ENCODE data around the gene NPRL2.

NPRL2 gene

GRCh38 chr3:50354850-50355249 lies 4.3 kb upstream of the NPRL2 start:
- Histone ChIP-seq H3K79me2 (ENCODE audit: control insufficient read depth, insufficient read depth, low read length, poor library complexity) (peaks cover 16% of the 10 kb centered on the region), H3K27me3 (ENCODE audit: insufficient read depth, low read length) (no peaks in the 10 kb centered on the region), H3K14ac (ENCODE audit: low read length) (no peak overlapping the region), H3K4me3 (ENCODE audit: low read depth, low read length) (no peak overlapping the region), H2BK5ac (ENCODE audit: low read depth, low read length, poor library complexity) (no peak overlapping the region), H4K12ac (ENCODE audit: low read depth, low read length) (no peak overlapping the region), H3K4ac (ENCODE audit: low read depth, low read length) (no peak overlapping the region), H4K8ac (ENCODE audit: low read depth, low read length) (no peak overlapping the region), H4K91ac (ENCODE audit: low read depth, low read length) (no peak overlapping the region), H3K18ac (ENCODE audit: low read length) (no peak overlapping the region), H3K9me3 (ENCODE audit: insufficient read depth, low read depth, low read length) (no peaks in the 10 kb centered on the region), H3K27ac (ENCODE audit: low read depth, low read length) (no peak overlapping the region), H3K79me1 (ENCODE audit: low read length) (peaks cover 10% of the 10 kb centered on the region), H3K4me2 (ENCODE audit: low read length) (no peak overlapping the region), H2BK120ac (ENCODE audit: insufficient read depth, low read length, poor library complexity) (no peak overlapping the region), H3K9ac (ENCODE audit: low read length) (no peak overlapping the region), H2BK12ac (ENCODE audit: low read length) (no peak overlapping the region), H2AK5ac (ENCODE audit: low read length) (no peak overlapping the region), H3K4me1 (ENCODE audit: control insufficient read depth in 1 of 2, insufficient read depth in 2 of 2, low read length in 2 of 2) (peaks cover 27 to 48% of the 10 kb centered on the region in 2 experiments), H3K36me3 (ENCODE audit: control insufficient read depth in 1 of 2, insufficient read depth in 2 of 2, low read length in 2 of 2) (peaks cover 36 to 46% of the 10 kb centered on the region in 2 experiments), H2AFZ (ENCODE audit: insufficient read depth, low read length, poor library complexity) (no peak overlapping the region), H3K23ac (ENCODE audit: low read length) (no peak overlapping the region)
- no peak for DNase-seq
- no CpG with 5 or more reads among the region's 7 CpGs for WGBS (ENCODE audit: extremely low coverage, insufficient coverage, insufficient read length)

- Histone ChIP-seq H3K36me3 (ENCODE audit: control insufficient read depth in 1 of 2, insufficient read depth in 2 of 2, low read length in 2 of 2) (peaks cover 36 to 47% of the 10 kb centered on the region in 2 experiments), H3K4me3 (ENCODE audit: low read depth, low read length) (no peak overlapping the region), H3K27ac (ENCODE audit: low read depth, low read length) (no peak overlapping the region), H4K12ac (ENCODE audit: low read depth, low read length) (no peak overlapping the region), H3K23ac (ENCODE audit: low read length) (no peak overlapping the region), H2BK12ac (ENCODE audit: low read length) (no peak overlapping the region), H2BK120ac (ENCODE audit: insufficient read depth, low read length, poor library complexity) (no peak overlapping the region), H3K27me3 (ENCODE audit: insufficient read depth, low read length) (no peaks in the 10 kb centered on the region), H2AK5ac (ENCODE audit: low read length) (no peak overlapping the region), H3K4me1 (ENCODE audit: control insufficient read depth in 1 of 2, insufficient read depth in 2 of 2, low read length in 2 of 2) (peaks cover 30 to 52% of the 10 kb centered on the region in 2 experiments), H4K91ac (ENCODE audit: low read depth, low read length) (no peak overlapping the region), H2BK5ac (ENCODE audit: low read depth, low read length, poor library complexity) (no peak overlapping the region), H3K14ac (ENCODE audit: low read length) (no peak overlapping the region), H2AFZ (ENCODE audit: insufficient read depth, low read length, poor library complexity) (no peak overlapping the region), H3K79me1 (ENCODE audit: low read length) (peaks cover 9% of the 10 kb centered on the region), H3K4ac (ENCODE audit: low read depth, low read length) (no peak overlapping the region), H3K9ac (ENCODE audit: low read length) (no peak overlapping the region), H3K4me2 (ENCODE audit: low read length) (no peak overlapping the region), H3K9me3 (ENCODE audit: insufficient read depth, low read depth, low read length) (no peaks in the 10 kb centered on the region), H3K18ac (ENCODE audit: low read length) (no peak overlapping the region), H3K79me2 (ENCODE audit: control insufficient read depth, insufficient read depth, low read length, poor library complexity) (peaks cover 16% of the 10 kb centered on the region), H4K8ac (ENCODE audit: low read depth, low read length) (no peak overlapping the region)
- DNase-seq: no peak
- WGBS (ENCODE audit: extremely low coverage, insufficient coverage, insufficient read length): no CpG with 5 or more reads among the region's 5 CpGs
Observed at GRCh38 chr3:50354186-50354764, 3.7 kb upstream of the NPRL2 start.

- Histone ChIP-seq H3K23ac (ENCODE audit: low read length) (no peak overlapping the region), H3K27ac (ENCODE audit: low read depth, low read length) (no peak overlapping the region), H3K4me1 (ENCODE audit: control insufficient read depth in 1 of 2, insufficient read depth in 2 of 2, low read length in 2 of 2) (peaks cover 29 to 48% of the 10 kb centered on the region in 2 experiments), H3K36me3 (ENCODE audit: control insufficient read depth in 1 of 2, insufficient read depth in 2 of 2, low read length in 2 of 2) (peaks cover 40 to 53% of the 10 kb centered on the region in 2 experiments), H3K4me3 (ENCODE audit: low read depth, low read length) (no peak overlapping the region), H3K79me2 (ENCODE audit: control insufficient read depth, insufficient read depth, low read length, poor library complexity) (peaks cover 9% of the 10 kb centered on the region), H3K4ac (ENCODE audit: low read depth, low read length) (no peak overlapping the region), H3K79me1 (ENCODE audit: low read length) (peaks cover 5% of the 10 kb centered on the region), H4K12ac (ENCODE audit: low read depth, low read length) (no peak overlapping the region), H4K91ac (ENCODE audit: low read depth, low read length) (no peak overlapping the region), H4K8ac (ENCODE audit: low read depth, low read length) (no peak overlapping the region), H2BK5ac (ENCODE audit: low read depth, low read length, poor library complexity) (no peak overlapping the region), H2AFZ (ENCODE audit: insufficient read depth, low read length, poor library complexity) (no peak overlapping the region), H3K14ac (ENCODE audit: low read length) (no peak overlapping the region), H3K9ac (ENCODE audit: low read length) (no peak overlapping the region), H3K18ac (ENCODE audit: low read length) (no peak overlapping the region), H3K4me2 (ENCODE audit: low read length) (no peak overlapping the region), H2BK12ac (ENCODE audit: low read length) (no peak overlapping the region), H2AK5ac (ENCODE audit: low read length) (no peak overlapping the region), H3K9me3 (ENCODE audit: insufficient read depth, low read depth, low read length) (no peaks in the 10 kb centered on the region), H2BK120ac (ENCODE audit: insufficient read depth, low read length, poor library complexity) (no peak overlapping the region), H3K27me3 (ENCODE audit: insufficient read depth, low read length) (no peaks in the 10 kb centered on the region)
- DNase-seq: no peak
- no CpG with 5 or more reads among the region's 12 CpGs for WGBS (ENCODE audit: extremely low coverage, insufficient coverage, insufficient read length)
Observed at GRCh38 chr3:50353245-50354004, 2.9 kb upstream of the NPRL2 start.

GRCh38 chr3:50352781-50353180 lies 2.2 kb upstream of the NPRL2 start:
- peaks cover 5% of the 10 kb centered on the region for H3K79me1 ChIP-seq (ENCODE audit: low read length)
- no peak overlapping the region for H4K8ac ChIP-seq (ENCODE audit: low read depth, low read length)
- peaks cover 44 to 51% of the 10 kb centered on the region in 2 experiments for H3K36me3 ChIP-seq (ENCODE audit: control insufficient read depth in 1 of 2, insufficient read depth in 2 of 2, low read length in 2 of 2)
- no peak overlapping the region for H3K27ac ChIP-seq (ENCODE audit: low read depth, low read length)
- H2AFZ ChIP-seq (ENCODE audit: insufficient read depth, low read length, poor library complexity): no peak overlapping the region
- no peak overlapping the region for H2AK5ac ChIP-seq (ENCODE audit: low read length)
- H2BK12ac ChIP-seq (ENCODE audit: low read length): no peak overlapping the region
- H4K12ac ChIP-seq (ENCODE audit: low read depth, low read length): no peak overlapping the region
- no peak overlapping the region for H3K18ac ChIP-seq (ENCODE audit: low read length)
- no peak overlapping the region for H2BK5ac ChIP-seq (ENCODE audit: low read depth, low read length, poor library complexity)
- H4K91ac ChIP-seq (ENCODE audit: low read depth, low read length): no peak overlapping the region
- H3K23ac ChIP-seq (ENCODE audit: low read length): no peak overlapping the region
- H3K4me3 ChIP-seq (ENCODE audit: low read depth, low read length): no peak overlapping the region
- no peak overlapping the region for H3K9ac ChIP-seq (ENCODE audit: low read length)
- H3K9me3 ChIP-seq (ENCODE audit: insufficient read depth, low read depth, low read length): peaks cover 2% of the 10 kb centered on the region
- H3K14ac ChIP-seq (ENCODE audit: low read length): no peak overlapping the region
- peaks cover 22 to 42% of the 10 kb centered on the region in 2 experiments for H3K4me1 ChIP-seq (ENCODE audit: control insufficient read depth in 1 of 2, insufficient read depth in 2 of 2, low read length in 2 of 2)
- DNase-seq: peak in 1 of 2 donors; percentile 34
- H3K4me2 ChIP-seq (ENCODE audit: low read length): no peak overlapping the region
- H3K4ac ChIP-seq (ENCODE audit: low read depth, low read length): no peak overlapping the region
- WGBS (ENCODE audit: extremely low coverage, insufficient coverage, insufficient read length): no CpG with 5 or more reads among the region's 2 CpGs
- H2BK120ac ChIP-seq (ENCODE audit: insufficient read depth, low read length, poor library complexity): no peak overlapping the region
- H3K79me2 ChIP-seq (ENCODE audit: control insufficient read depth, insufficient read depth, low read length, poor library complexity): peaks cover 4% of the 10 kb centered on the region
- H3K27me3 ChIP-seq (ENCODE audit: insufficient read depth, low read length): no peaks in the 10 kb centered on the region
